Measurements from ENCODE around the gene SUSD6.
A peak's percentile ranks its signal among the peaks of the same experiment; 100 is the strongest.
"Not testable (repeated sequence)": the region's sequence is repeated elsewhere in the genome, so short reads cannot be mapped to it uniquely, and the experiment has no call there.

The SUSD6 gene

GRCh38 chr14:69619012-69619411, 7.6 kb downstream of the SUSD6 start:
- FAIRE-seq = no peak
- DNase-seq (ENCODE audit: insufficient read length, low spot score) = no peak

- DNase-seq (ENCODE audit: insufficient read length, low spot score) = no peak
- FAIRE-seq = peak; percentile 83
These were observed 8.8 kb downstream of the SUSD6 start for GRCh38 chr14:69620211-69620611.

- DNase-seq (ENCODE audit: insufficient read length, low spot score) (no peak), FAIRE-seq (no peak)
These were observed 9.6 kb downstream of the SUSD6 start for GRCh38 chr14:69620981-69621380.

GRCh38 chr14:69624136-69624535, 12.7 kb downstream of the SUSD6 start:
- DNase-seq (ENCODE audit: insufficient read length, low spot score) (no peak), FAIRE-seq (peak; percentile 85)

GRCh38 chr14:69625299-69626131, 14.1 kb downstream of the SUSD6 start:
- DNase-seq (ENCODE audit: insufficient read length, low spot score) = no peak
- peak; percentile 52 for FAIRE-seq

- FAIRE-seq = no peak
These were observed 14.7 kb downstream of the SUSD6 start for GRCh38 chr14:69626132-69626500.

GRCh38 chr14:69629225-69630127, 18.1 kb downstream of the SUSD6 start:
- FAIRE-seq (no peak), DNase-seq (ENCODE audit: insufficient read length, low spot score) (no peak)

More at GRCh38 chr14:69626132-69626500, 14.7 kb downstream of the SUSD6 start:
- no peak for DNase-seq (ENCODE audit: insufficient read length, low spot score)

GRCh38 chr14:69630360-69630759, 19.0 kb downstream of the SUSD6 start:
- DNase-seq (ENCODE audit: insufficient read length, low spot score) = no peak
- FAIRE-seq = no peak

GRCh38 chr14:69631509-69631908, 20.1 kb downstream of the SUSD6 start:
- FAIRE-seq (no peak), DNase-seq (ENCODE audit: insufficient read length, low spot score) (no peak)

- DNase-seq (ENCODE audit: insufficient read length, low spot score) (no peak), FAIRE-seq (peak; percentile 31)
These were observed 20.8 kb downstream of the SUSD6 start for GRCh38 chr14:69632164-69632563.

GRCh38 chr14:69632593-69633151, 21.3 kb downstream of the SUSD6 start:
- DNase-seq (ENCODE audit: insufficient read length, low spot score) (no peak), FAIRE-seq (no peak)

- DNase-seq (ENCODE audit: insufficient read length, low spot score) (no peak), FAIRE-seq (no peak)
These were observed 21.8 kb downstream of the SUSD6 start for GRCh38 chr14:69633238-69633637.

- FAIRE-seq = no peak
- no peak for DNase-seq (ENCODE audit: insufficient read length, low spot score)
These were observed 24.7 kb downstream of the SUSD6 start for GRCh38 chr14:69635981-69636639.

GRCh38 chr14:69636718-69637480, 25.5 kb downstream of the SUSD6 start:
- FAIRE-seq (no peak), DNase-seq (ENCODE audit: insufficient read length, low spot score) (no peak)

- FAIRE-seq (peak; percentile 76), DNase-seq (ENCODE audit: insufficient read length, low spot score) (no peak)
These were observed 26.2 kb downstream of the SUSD6 start for GRCh38 chr14:69637503-69638031.

- no peak for FAIRE-seq
- DNase-seq (ENCODE audit: insufficient read length, low spot score) = no peak
These were observed 29.5 kb downstream of the SUSD6 start for GRCh38 chr14:69640931-69641330.

- not testable (repeated sequence) for DNase-seq (ENCODE audit: insufficient read length, low spot score); FAIRE-seq
These were observed 30.9 kb downstream of the SUSD6 start for GRCh38 chr14:69642212-69642793.

GRCh38 chr14:69643430-69644200, 32.2 kb downstream of the SUSD6 start:
- no peak for DNase-seq (ENCODE audit: insufficient read length, low spot score)
- peak; percentile 66 for FAIRE-seq

- FAIRE-seq (no peak), DNase-seq (ENCODE audit: insufficient read length, low spot score) (no peak)
These were observed 33.4 kb downstream of the SUSD6 start for GRCh38 chr14:69644814-69645213.
